ENCODE results near the gene CALHM2.

DNA sequence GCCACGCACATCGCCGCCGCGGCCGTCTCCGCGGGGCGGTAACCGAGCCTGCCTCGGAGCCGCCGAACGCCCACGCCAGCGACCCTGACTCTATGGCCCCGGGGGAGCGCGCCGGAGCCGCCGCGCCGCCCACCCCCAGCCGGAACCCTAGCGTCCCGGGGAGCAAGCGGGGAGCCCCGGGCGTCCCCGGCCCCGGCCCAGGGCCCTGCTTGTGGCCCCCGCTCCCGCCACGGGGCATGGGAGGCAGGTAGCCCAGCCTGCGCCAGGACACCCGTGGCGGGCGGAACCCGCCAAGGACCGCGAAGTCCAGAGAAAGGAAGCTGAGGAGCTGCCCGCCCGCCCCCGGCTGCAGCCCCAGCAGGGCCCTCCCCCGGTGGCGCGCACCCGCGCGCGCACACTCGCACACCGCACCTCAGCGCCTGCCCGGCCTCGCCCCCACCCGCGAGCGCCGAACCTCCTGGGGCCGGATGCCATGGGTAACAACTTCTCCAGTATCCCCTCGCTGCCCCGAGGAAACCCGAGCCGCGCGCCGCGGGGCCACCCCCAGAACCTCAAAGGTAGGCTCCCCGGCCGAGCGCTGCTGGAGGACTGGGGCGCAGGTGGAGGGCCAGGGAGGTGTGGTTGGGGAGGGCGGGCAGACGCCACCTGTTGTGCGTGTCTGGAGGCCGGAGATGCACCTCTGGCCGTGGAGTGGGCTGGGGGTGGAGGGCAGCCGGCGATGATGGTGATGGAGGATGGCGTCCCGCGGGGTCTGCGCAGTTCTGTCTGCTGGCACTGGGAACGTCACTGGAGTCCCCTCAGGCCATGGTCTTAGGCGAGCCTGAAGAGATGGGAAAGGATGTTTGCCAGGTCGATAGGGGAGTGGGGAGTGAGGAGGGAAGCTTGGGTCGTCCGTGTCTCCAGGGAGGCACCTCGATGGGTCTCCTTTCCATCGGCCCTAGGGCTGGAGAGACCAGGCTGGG is 42.0 kb upstream of the CALHM2 start:
- TF ChIP-seq, protein P1, sequence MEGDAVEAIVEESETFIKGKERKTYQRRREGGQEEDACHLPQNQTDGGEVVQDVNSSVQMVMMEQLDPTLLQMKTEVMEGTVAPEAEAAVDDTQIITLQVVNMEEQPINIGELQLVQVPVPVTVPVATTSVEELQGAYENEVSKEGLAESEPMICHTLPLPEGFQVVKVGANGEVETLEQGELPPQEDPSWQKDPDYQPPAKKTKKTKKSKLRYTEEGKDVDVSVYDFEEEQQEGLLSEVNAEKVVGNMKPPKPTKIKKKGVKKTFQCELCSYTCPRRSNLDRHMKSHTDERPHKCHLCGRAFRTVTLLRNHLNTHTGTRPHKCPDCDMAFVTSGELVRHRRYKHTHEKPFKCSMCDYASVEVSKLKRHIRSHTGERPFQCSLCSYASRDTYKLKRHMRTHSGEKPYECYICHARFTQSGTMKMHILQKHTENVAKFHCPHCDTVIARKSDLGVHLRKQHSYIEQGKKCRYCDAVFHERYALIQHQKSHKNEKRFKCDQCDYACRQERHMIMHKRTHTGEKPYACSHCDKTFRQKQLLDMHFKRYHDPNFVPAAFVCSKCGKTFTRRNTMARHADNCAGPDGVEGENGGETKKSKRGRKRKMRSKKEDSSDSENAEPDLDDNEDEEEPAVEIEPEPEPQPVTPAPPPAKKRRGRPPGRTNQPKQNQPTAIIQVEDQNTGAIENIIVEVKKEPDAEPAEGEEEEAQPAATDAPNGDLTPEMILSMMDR (IDR thresholded peaks at IDR 0.05) = no peak
- TF ChIP-seq, protein P2, sequence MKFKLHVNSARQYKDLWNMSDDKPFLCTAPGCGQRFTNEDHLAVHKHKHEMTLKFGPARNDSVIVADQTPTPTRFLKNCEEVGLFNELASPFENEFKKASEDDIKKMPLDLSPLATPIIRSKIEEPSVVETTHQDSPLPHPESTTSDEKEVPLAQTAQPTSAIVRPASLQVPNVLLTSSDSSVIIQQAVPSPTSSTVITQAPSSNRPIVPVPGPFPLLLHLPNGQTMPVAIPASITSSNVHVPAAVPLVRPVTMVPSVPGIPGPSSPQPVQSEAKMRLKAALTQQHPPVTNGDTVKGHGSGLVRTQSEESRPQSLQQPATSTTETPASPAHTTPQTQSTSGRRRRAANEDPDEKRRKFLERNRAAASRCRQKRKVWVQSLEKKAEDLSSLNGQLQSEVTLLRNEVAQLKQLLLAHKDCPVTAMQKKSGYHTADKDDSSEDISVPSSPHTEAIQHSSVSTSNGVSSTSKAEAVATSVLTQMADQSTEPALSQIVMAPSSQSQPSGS (CRISPR knock-in tag; IDR thresholded peaks at IDR 0.05; ENCODE audit: borderline replicate concordance, low read depth) = no peak
- TF ChIP-seq, protein P3, sequence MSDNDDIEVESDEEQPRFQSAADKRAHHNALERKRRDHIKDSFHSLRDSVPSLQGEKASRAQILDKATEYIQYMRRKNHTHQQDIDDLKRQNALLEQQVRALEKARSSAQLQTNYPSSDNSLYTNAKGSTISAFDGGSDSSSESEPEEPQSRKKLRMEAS (CRISPR knock-in tag; IDR thresholded peaks at IDR 0.05) = no peak
- TF ChIP-seq CREB1 (CRISPR knock-in tag; IDR thresholded peaks at IDR 0.05) = no peak
- TF ChIP-seq ATF1 (CRISPR knock-in tag; IDR thresholded peaks at IDR 0.05) = no peak
- TF ChIP-seq ZNF232 (CRISPR knock-in tag; IDR thresholded peaks at IDR 0.05) = no peak
- TF ChIP-seq ZNF416 (CRISPR knock-in tag; IDR thresholded peaks at IDR 0.05) = no peak
- TF ChIP-seq, protein P4, sequence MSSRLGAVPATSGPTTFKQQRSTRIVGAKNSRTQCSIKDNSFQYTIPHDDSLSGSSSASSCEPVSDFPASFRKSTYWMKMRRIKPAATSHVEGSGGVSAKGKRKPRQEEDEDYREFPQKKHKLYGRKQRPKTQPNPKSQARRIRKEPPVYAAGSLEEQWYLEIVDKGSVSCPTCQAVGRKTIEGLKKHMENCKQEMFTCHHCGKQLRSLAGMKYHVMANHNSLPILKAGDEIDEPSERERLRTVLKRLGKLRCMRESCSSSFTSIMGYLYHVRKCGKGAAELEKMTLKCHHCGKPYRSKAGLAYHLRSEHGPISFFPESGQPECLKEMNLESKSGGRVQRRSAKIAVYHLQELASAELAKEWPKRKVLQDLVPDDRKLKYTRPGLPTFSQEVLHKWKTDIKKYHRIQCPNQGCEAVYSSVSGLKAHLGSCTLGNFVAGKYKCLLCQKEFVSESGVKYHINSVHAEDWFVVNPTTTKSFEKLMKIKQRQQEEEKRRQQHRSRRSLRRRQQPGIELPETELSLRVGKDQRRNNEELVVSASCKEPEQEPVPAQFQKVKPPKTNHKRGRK (CRISPR knock-in tag; IDR thresholded peaks at IDR 0.05; ENCODE audit: borderline replicate concordance) = no peak
- TF ChIP-seq, protein P5, sequence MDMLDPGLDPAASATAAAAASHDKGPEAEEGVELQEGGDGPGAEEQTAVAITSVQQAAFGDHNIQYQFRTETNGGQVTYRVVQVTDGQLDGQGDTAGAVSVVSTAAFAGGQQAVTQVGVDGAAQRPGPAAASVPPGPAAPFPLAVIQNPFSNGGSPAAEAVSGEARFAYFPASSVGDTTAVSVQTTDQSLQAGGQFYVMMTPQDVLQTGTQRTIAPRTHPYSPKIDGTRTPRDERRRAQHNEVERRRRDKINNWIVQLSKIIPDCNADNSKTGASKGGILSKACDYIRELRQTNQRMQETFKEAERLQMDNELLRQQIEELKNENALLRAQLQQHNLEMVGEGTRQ (CRISPR knock-in tag; IDR thresholded peaks at IDR 0.05) = no peak
- TF ChIP-seq NFYB (CRISPR knock-in tag; conservative IDR thresholded peaks at IDR 0.05; ENCODE audit: low read depth) = no peak
- TF ChIP-seq, protein P6, sequence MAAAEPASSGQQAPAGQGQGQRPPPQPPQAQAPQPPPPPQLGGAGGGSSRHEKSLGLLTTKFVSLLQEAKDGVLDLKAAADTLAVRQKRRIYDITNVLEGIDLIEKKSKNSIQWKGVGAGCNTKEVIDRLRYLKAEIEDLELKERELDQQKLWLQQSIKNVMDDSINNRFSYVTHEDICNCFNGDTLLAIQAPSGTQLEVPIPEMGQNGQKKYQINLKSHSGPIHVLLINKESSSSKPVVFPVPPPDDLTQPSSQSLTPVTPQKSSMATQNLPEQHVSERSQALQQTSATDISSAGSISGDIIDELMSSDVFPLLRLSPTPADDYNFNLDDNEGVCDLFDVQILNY (CRISPR knock-in tag; IDR thresholded peaks at IDR 0.05) = no peak
